ENCODE results near the gene SLC35F1. TPM values are rescaled to one million over a fixed set of nuclear protein-coding genes. Genes with fewer than 3 reads are reported as not detected.

Gene SLC35F1
- total and polyA plus RNA-seq, 2 experiments from 2014 or later: 0.04 to 0.43 TPM

- Histone ChIP-seq H3K9me2 (replicated peaks; ENCODE audit: insufficient read depth) (no peaks in the 10 kb centered on the region), H3K27me3 (no peaks in the 10 kb centered on the region), H3K4me3 (no peak overlapping the region), H3K4me1 (ENCODE audit: insufficient read depth) (peaks cover 5% of the 10 kb centered on the region), H4K20me1 (ENCODE audit: insufficient read depth, poor library complexity, severe bottlenecking) (no peaks in the 10 kb centered on the region), H3K27ac (no peak overlapping the region), H3K79me2 (no peaks in the 10 kb centered on the region), H3K9me3 (ENCODE audit: low read depth) (no peaks in the 10 kb centered on the region), H3K4me2 (no peak overlapping the region), H3K36me3 (replicated peaks; ENCODE audit: insufficient read depth, low read depth) (no peaks in the 10 kb centered on the region), H2AFZ (peak overlapping the region; percentile 13)
- 80% methylated on average over 5 of the region's 5 CpGs for WGBS (ENCODE audit: low lambda C conversion rate, missing lambda C conversion rate)
- peak; percentile 67 for TF ChIP-seq CTCF (IDR thresholded peaks at IDR 0.05; ENCODE audit: poor library complexity)
- no peak for TF ChIP-seq EZH2phosphoT487 (IDR thresholded peaks at IDR 0.05; ENCODE audit: low read depth, severe bottlenecking, unreplicated experiment)
- no peak for TF ChIP-seq EZH2 (IDR thresholded peaks at IDR 0.05; ENCODE audit: borderline replicate concordance)
- no peak for DNase-seq (ENCODE audit: low spot score)
Observed at GRCh38 chr6:118284736-118285360, 377.8 kb downstream of the SLC35F1 start.

- Histone ChIP-seq H3K9me2 (replicated peaks; ENCODE audit: insufficient read depth) (no peaks in the 10 kb centered on the region), H3K36me3 (replicated peaks; ENCODE audit: insufficient read depth, low read depth) (no peaks in the 10 kb centered on the region), H3K79me2 (no peaks in the 10 kb centered on the region), H4K20me1 (ENCODE audit: insufficient read depth, poor library complexity, severe bottlenecking) (no peaks in the 10 kb centered on the region), H3K4me3 (no peak overlapping the region), H3K4me1 (ENCODE audit: insufficient read depth) (peaks cover 5% of the 10 kb centered on the region), H3K27ac (no peak overlapping the region), H3K4me2 (no peak overlapping the region), H3K27me3 (no peaks in the 10 kb centered on the region), H3K9me3 (ENCODE audit: low read depth) (no peaks in the 10 kb centered on the region), H2AFZ (no peak overlapping the region)
- 93% methylated on average over 1 of the region's 1 CpG for WGBS (ENCODE audit: low lambda C conversion rate, missing lambda C conversion rate)
- DNase-seq (ENCODE audit: low spot score): no peak
- no peak for TF ChIP-seq CTCF (IDR thresholded peaks at IDR 0.05; ENCODE audit: poor library complexity)
- no peak for TF ChIP-seq EZH2 (IDR thresholded peaks at IDR 0.05; ENCODE audit: borderline replicate concordance)
- no peak for TF ChIP-seq EZH2phosphoT487 (IDR thresholded peaks at IDR 0.05; ENCODE audit: low read depth, severe bottlenecking, unreplicated experiment)
Observed at GRCh38 chr6:118285791-118286190, 378.7 kb downstream of the SLC35F1 start.

GRCh38 chr6:118288355-118289124 lies 381.5 kb downstream of the SLC35F1 start:
- H3K4me3 ChIP-seq: no peak overlapping the region
- H3K79me2 ChIP-seq: no peaks in the 10 kb centered on the region
- H3K4me1 ChIP-seq (ENCODE audit: insufficient read depth): peaks cover 5% of the 10 kb centered on the region
- H3K9me2 ChIP-seq (replicated peaks; ENCODE audit: insufficient read depth): no peaks in the 10 kb centered on the region
- H2AFZ ChIP-seq: no peak overlapping the region
- no peaks in the 10 kb centered on the region for H4K20me1 ChIP-seq (ENCODE audit: insufficient read depth, poor library complexity, severe bottlenecking)
- H3K36me3 ChIP-seq (replicated peaks; ENCODE audit: insufficient read depth, low read depth): no peaks in the 10 kb centered on the region
- H3K9me3 ChIP-seq (ENCODE audit: low read depth): no peaks in the 10 kb centered on the region
- H3K27me3 ChIP-seq: no peaks in the 10 kb centered on the region
- WGBS (ENCODE audit: low lambda C conversion rate, missing lambda C conversion rate): 49% methylated on average over 2 of the region's 2 CpGs
- TF ChIP-seq CTCF (IDR thresholded peaks at IDR 0.05; ENCODE audit: poor library complexity): no peak
- TF ChIP-seq EZH2phosphoT487 (IDR thresholded peaks at IDR 0.05; ENCODE audit: low read depth, severe bottlenecking, unreplicated experiment): no peak
- no peak for TF ChIP-seq EZH2 (IDR thresholded peaks at IDR 0.05; ENCODE audit: borderline replicate concordance)
- no peak overlapping the region for H3K4me2 ChIP-seq
- no peak for DNase-seq (ENCODE audit: low spot score)
- no peak overlapping the region for H3K27ac ChIP-seq

Data from hepatocyte (in vitro differentiated cells).